NT2/D1 (cell line): ENCODE data around the gene TMEM267.

ENCODE experiments used
- DNase-seq: peaks from one replicate; pipeline ENCODE4 v3.0.0-alpha.2; 2011; ENCODE audit warnings: low read depth, low spot score
- H3K27me3 ChIP-seq: 2 replicates; pipeline ENCODE4 v1.6.0; 2011; ENCODE audit warnings: mild to moderate bottlenecking; ENCODE audit not compliant: insufficient read length, insufficient read depth
- H3K36me3 ChIP-seq: 2 replicates; pipeline ENCODE4 v1.6.1; 2011; ENCODE audit warnings: mild to moderate bottlenecking, low read length, mixed read lengths; ENCODE audit not compliant: insufficient read depth, insufficient read length
- H3K4me1 ChIP-seq: 2 replicates; pipeline ENCODE4 v1.5.1; 2011; ENCODE audit not compliant: insufficient read depth, insufficient read length
- H3K4me3 ChIP-seq: 2 replicates; pipeline ENCODE4 v1.5.1; 2011; ENCODE audit warnings: low read depth; ENCODE audit not compliant: insufficient read length
- H3K9ac ChIP-seq: 2 replicates; pipeline ENCODE4 v1.6.0; 2011; ENCODE audit warnings: low read depth; ENCODE audit not compliant: insufficient read length
- H3K9me3 ChIP-seq: 2 replicates; pipeline ENCODE4 v1.5.1; 2011; ENCODE audit warnings: mild to moderate bottlenecking, low read length; ENCODE audit not compliant: insufficient read depth
- SUZ12 ChIP-seq: IDR thresholded peaks from 2 replicates; pipeline ENCODE4 v1.6.1; 2011; ENCODE audit not compliant: insufficient read length, insufficient read depth; ENCODE audit errors: extremely low read depth
- YY1 ChIP-seq: IDR thresholded peaks from 2 replicates; pipeline ENCODE4 v1.6.1; 2011; ENCODE audit not compliant: insufficient read length, insufficient read depth
- ZNF274 ChIP-seq: IDR thresholded peaks from 2 replicates; pipeline ENCODE4 v1.6.1; 2011; ENCODE audit warnings: mild to moderate bottlenecking, low read depth, low read length

TMEM267 gene

DNA sequence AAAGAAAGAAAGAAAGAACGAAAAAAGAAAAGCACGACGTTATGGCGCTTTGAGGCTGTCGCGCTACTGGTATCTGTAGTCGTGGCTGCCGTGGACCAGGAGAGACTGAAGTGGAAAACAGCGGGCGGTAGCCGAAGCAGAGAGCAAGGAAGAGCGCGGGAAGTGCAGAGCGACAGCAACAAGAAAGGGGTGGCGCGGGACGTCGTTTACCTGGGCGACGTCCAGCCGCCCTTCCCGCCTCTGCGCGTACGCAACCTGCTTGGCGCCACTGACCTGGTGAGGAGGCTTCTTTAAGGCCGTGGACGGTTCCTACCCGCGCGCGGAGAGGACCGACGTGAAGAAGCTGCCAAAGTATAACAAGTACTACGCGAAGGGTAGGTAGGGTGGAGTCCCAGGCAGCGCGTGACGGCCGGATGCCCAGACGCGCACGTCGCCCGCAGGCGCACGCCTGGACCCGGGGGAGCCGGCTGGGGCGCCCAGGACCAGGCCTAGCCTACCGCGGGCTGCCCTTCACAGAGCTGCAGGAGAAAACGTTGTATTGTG, 86.8 kb downstream of the TMEM267 start:
- H3K4me3 ChIP-seq: no peak overlapping the region
- H3K9me3 ChIP-seq: no peaks in the 10 kb centered on the region
- no peak for DNase-seq
- H3K27me3 ChIP-seq: no peaks in the 10 kb centered on the region
- no peaks in the 10 kb centered on the region for H3K36me3 ChIP-seq
- H3K4me1 ChIP-seq: no peaks in the 10 kb centered on the region
- H3K9ac ChIP-seq: no peak overlapping the region
- no peak for TF ChIP-seq SUZ12
- no peak for TF ChIP-seq ZNF274
- no peak for TF ChIP-seq YY1
